Calu3 (cell line): Measurements from ENCODE around the gene ZNF212. TPM values are rescaled to one million over a fixed set of nuclear protein-coding genes. Genes with fewer than 3 reads are reported as not detected.

Experiments used
- BruUV-seq: library from RNA; stranded (reverse); fragments of 400-500 nt; replicated peaks from 2 replicates; lab custom pipeline; 2021; lab: Mats Ljungman, UMichigan
- CTCF ChIA-PET: fragments of 300-600 bp; sonication (Branson Sonifier 250); formaldehyde crosslinking; loops from one replicate; lab custom pipeline; 2022; ENCODE audit warnings: antibody characterized with exemption; lab: Charles Lee
- DNase-seq: peaks from one replicate; pipeline ENCODE4 v3.0.0; 2022
- H3K27ac Mint-ChIP-seq: one replicate; pipeline ENCODE4 v1.8.0; 2022; ENCODE audit warnings: mixed read lengths; ENCODE audit not compliant: unreplicated experiment
- H3K27me3 Mint-ChIP-seq: one replicate; pipeline ENCODE4 v1.8.0; 2022; ENCODE audit warnings: mixed read lengths; ENCODE audit not compliant: unreplicated experiment
- H3K36me3 Mint-ChIP-seq: one replicate; pipeline ENCODE4 v1.8.0; 2022; ENCODE audit warnings: mild to moderate bottlenecking, moderate library complexity, mixed read lengths; ENCODE audit not compliant: insufficient read depth, unreplicated experiment
- H3K4me1 Mint-ChIP-seq: one replicate; pipeline ENCODE4 v1.8.0; 2022; ENCODE audit warnings: mild to moderate bottlenecking, low read depth, mixed read lengths; ENCODE audit not compliant: unreplicated experiment
- H3K4me3 Mint-ChIP-seq: one replicate; pipeline ENCODE4 v1.8.0; 2022; ENCODE audit warnings: mild to moderate bottlenecking, low read depth, moderate library complexity, mixed read lengths; ENCODE audit not compliant: unreplicated experiment
- H3K9me3 Mint-ChIP-seq: one replicate; pipeline ENCODE4 v1.8.0; 2022; ENCODE audit warnings: low read depth, mixed read lengths; ENCODE audit not compliant: unreplicated experiment
- CTCF ChIP-seq: fragments of 200-600 bp; IDR thresholded peaks from one replicate; pipeline ENCODE4 v1.8.0; 2022; ENCODE audit warnings: antibody characterized with exemption; ENCODE audit not compliant: unreplicated experiment
- intact Hi-C: fragments of 100-400 bp; cut with micrococcal nuclease; formaldehyde crosslinking; loops from one replicate; pipeline ENCODE4 v1.10.0; 2022; ENCODE audit not compliant: unreplicated experiment
- total RNA-seq: library from RNA; stranded (reverse); gene quantifications from 2 replicates; pipeline ENCODE4 v1.2.3, GENCODE V29; 2022

ZNF212 gene
- total RNA-seq, 1 experiment from 2014 or later = 17.2 TPM

GRCh38 chr7:149291781-149292461, 52.5 kb downstream of the ZNF212 start:
- DNase-seq = no peak
- CTCF ChIA-PET = interaction anchor here (0.6 kb wide), 1 partner anchor 13 kb away, joined by 3 read pairs; no protein-coding TSS in a partner anchor
- H3K27me3 Mint-ChIP-seq = no peaks in the 10 kb centered on the region
- intact Hi-C loops = no loop called here
- no peaks in the 10 kb centered on the region for H3K9me3 Mint-ChIP-seq
- no peak overlapping the region for H3K4me3 Mint-ChIP-seq
- H3K27ac Mint-ChIP-seq = no peak overlapping the region
- no peak for TF ChIP-seq CTCF
- no peaks in the 10 kb centered on the region for H3K36me3 Mint-ChIP-seq
- no peaks in the 10 kb centered on the region for H3K4me1 Mint-ChIP-seq
- BruUV-seq = no TSS peak

- no peak overlapping the region for H3K27ac Mint-ChIP-seq
- DNase-seq = no peak
- intact Hi-C loops = no loop called here
- no peaks in the 10 kb centered on the region for H3K36me3 Mint-ChIP-seq
- no peaks in the 10 kb centered on the region for H3K4me1 Mint-ChIP-seq
- BruUV-seq = no TSS peak
- H3K4me3 Mint-ChIP-seq = no peak overlapping the region
- H3K9me3 Mint-ChIP-seq = no peaks in the 10 kb centered on the region
- TF ChIP-seq CTCF = no peak
- CTCF ChIA-PET = interaction anchor here (0.6 kb wide), 1 partner anchor 13 kb away, joined by 3 read pairs; no protein-coding TSS in a partner anchor
- H3K27me3 Mint-ChIP-seq = no peaks in the 10 kb centered on the region
These were observed 53.0 kb downstream of the ZNF212 start for GRCh38 chr7:149292462-149292823.

- intact Hi-C loops = no loop called here
- no peak for TF ChIP-seq CTCF
- CTCF ChIA-PET = no interaction called here
- Mint-ChIP-seq H3K27me3 (peaks cover under 1% of the 10 kb centered on the region), H3K36me3 (no peaks in the 10 kb centered on the region), H3K27ac (no peak overlapping the region), H3K9me3 (no peaks in the 10 kb centered on the region), H3K4me3 (no peak overlapping the region), H3K4me1 (no peaks in the 10 kb centered on the region)
- no TSS peak for BruUV-seq
- DNase-seq = no peak
These were observed 53.9 kb downstream of the ZNF212 start for GRCh38 chr7:149293338-149293737.

- no peaks in the 10 kb centered on the region for H3K36me3 Mint-ChIP-seq
- no peak overlapping the region for H3K27ac Mint-ChIP-seq
- no peak for TF ChIP-seq CTCF
- H3K9me3 Mint-ChIP-seq = no peaks in the 10 kb centered on the region
- H3K27me3 Mint-ChIP-seq = peaks cover 8% of the 10 kb centered on the region
- BruUV-seq = no TSS peak
- no peaks in the 10 kb centered on the region for H3K4me1 Mint-ChIP-seq
- H3K4me3 Mint-ChIP-seq = no peak overlapping the region
- no peak for DNase-seq
- CTCF ChIA-PET = no interaction called here
- intact Hi-C loops = no loop called here
These were observed 54.6 kb downstream of the ZNF212 start for GRCh38 chr7:149293946-149294633.
